NOMO-1 (cell line): ENCODE data around the gene FAM20C.
A peak's percentile ranks its signal among the peaks of the same experiment; 100 is the strongest.

Experiments
- DNase-seq, 2 experiments: peaks; one replicate each; lab custom pipeline; 2025; ENCODE audit not compliant: unreplicated experiment in 2 of 2; lab: John Stamatoyannopoulos, UW

Gene FAM20C

DNA sequence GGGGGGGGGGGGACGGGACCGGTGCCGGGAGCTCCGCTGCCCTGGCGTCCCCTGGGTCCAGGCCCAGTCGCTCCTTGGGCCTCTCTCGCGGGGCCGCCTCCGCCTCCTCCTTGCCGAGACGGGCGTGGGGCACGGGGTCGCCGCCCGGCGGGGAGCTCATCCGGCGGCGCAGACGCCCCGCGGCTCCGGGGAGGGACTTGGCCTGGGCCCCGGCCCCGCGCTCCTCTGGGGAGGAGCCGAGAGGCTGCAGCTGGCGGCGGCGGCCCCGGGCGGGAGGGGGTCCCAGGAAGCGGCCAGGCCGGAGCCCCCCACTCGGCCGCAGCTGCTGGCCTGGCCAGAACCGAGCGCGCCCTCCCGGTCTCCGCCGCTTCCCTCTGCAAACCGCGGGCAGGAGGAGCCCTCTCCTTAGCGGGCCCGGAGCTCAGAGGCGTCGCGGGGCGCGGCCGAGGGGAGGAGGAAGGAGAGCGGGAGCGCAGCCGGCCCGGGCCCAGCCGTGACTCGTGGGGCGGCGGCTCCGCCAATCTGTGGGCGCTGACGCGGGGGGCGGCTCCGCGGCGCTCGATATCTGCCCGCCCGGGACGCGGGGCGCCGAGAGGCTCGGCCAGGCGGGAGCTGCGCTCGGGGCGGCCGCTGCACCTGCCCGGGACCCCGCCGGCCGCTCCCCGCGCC, at the start of gene FAM20C:
Gene FAM20C (plus strand): TSS at position 591 of the 669 bp plus-strand sequence. CDS start 629 bp downstream, outside the sequence.
- DNase-seq = peak; percentile 85 to 91

DNA sequence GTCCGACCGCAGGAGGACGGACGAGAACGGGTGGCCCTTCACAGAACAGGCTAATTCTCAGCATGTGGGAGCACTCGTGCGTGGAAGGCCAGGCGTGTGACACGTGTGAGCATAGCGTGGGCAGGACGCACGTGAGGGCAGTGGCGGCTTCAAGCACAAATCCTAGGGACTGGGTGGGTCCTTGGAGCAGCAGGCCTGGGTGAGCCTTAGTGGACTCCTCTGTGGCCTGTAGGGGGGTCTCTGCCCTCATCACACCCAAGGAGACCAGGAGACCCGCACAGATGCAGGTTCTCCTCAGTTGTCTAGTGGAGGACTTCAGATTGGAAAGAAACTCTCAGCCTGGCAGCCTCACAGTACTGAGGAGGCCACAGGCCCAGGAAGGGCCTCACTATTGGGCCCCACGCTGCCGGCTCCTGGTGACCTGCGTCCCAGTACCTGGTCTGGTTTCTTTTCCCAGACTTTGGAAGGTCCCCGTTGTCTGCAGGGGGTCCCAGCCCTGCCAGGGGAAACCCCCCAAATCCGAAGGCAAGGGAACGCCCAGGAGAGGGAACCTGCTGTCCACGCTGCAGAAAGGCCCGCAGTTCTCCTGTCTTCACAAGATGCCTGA, 49.1 kb upstream of the FAM20C start:
- no peak for DNase-seq

DNA sequence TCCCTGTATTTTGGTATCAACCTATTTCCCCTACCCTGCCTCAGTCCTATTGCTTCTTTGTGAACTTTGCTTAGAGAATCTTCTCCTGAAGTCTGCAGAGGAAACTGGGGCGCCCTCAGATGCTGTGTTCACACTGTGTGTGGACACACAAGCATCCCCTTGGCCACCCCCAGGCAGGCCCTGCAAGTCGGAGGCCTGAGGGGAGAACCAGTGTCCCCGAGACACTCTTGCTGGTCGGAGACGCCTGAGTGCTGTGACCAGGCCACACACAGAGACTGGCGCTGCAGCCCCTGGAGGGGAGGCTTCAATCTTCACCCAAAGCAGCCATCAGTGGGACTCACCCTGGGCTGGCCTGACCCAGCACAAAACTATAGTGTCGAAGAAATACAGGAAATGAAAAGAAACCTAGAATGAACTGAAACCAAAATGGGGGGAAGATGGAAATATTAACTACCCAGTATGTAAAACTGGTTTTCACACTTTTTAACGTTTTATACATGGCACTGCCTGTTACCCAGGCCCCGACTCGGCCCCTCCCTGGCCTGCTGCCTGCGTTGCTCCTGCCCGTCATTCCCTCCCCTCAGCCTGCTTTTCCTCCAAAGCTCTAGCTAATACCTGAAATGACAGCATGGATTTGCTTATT, 48.4 kb upstream of the FAM20C start:
- DNase-seq = peak in 1 of 2 experiments; percentile 34

DNA sequence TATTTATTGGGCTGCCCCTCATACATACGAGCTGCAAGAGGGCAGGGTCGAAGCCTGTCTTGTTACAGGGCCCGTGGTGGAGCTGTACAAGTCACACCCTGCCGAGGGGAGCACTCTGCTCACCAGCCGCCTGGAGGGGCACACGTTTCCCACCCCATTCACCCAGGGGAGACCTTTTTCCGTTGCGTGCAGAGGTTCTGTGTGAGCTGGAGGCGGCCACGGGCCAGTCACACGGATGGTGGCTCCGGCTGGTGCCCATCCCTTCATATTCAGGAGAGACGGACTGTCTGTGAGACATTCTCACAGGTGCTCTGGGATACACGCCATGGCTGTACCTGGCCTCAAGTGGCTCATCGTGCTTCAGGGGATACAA, 47.9 kb upstream of the FAM20C start:
- DNase-seq = no peak

DNA sequence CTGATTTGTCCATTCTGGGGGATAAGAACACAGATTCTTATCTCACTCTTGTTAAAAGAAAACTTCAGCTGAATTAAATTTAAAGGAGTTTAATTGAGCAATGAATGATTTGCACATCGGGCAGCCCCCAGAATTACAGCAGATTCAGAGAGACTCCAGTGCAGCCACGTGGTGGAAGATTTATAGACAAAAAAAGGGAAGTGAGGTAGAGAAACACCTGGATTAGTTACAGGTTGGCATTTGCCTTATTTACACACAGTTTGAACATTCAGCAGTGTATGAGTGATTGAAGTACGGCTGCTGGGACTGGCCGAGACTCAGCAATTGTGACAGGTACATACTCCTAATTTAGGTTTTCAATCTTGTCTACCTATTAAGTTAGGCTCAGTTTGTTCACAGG, 46.5 kb upstream of the FAM20C start:
- DNase-seq = no peak

DNA sequence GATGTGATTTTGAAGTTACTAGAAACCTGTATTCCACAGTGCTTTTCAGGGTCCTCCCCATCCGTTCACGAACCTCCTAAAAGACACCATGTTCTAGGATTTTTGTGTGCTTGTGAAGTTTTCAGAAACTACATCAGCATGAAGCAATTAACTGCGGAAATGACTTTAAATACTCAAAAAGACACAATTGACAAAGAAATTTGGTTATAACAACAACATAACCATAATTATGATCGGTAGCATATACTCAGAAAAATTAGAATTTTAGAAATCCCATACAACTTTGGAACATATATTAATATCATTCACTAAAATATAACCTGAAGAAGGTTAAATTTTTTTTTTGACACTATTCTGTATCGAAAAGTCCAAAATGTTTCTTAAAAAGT, 43.8 kb upstream of the FAM20C start:
- DNase-seq = no peak

DNA sequence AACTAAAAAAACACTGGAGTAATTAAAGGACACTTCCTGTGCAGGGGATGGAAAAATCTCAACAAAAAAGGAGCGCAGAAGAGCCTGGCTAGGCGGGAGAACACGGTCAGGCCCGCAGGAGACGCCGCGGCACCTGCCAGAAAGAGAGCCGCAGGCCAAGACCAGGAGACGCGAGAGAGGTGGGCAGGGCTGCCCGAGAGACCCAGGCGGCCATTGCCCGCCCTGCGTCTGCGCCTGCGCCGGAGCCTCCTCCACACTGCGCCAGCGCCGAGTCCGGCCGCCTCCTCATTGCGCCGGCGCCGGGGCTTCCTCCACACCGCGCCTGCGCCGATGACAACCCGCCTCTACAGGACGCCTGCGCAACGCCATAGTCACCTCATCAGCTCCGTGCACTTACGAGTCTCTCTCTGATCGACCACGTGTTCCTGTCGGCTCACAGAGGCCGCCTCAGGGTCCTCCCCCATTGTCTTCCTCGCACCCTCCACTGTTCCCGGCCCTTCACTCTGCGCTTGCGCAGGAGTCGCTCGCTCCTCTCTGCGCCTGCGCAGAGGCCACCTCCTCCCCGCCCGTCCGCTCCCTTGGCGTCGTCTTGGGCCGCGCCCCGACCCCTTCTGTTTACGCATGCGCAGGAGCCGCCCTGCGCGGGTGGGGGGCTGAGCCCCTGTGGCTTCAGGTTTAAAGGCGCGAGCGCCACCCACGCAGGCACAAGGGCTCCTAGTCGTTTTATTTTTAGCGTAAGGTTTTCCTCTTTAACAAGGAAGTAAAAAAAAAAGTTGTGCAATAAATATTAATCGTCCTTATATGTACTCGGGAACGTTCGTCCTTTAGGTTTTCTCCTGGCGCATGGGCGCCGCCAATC, 43.2 kb upstream of the FAM20C start:
- DNase-seq = peak; percentile 100

DNA sequence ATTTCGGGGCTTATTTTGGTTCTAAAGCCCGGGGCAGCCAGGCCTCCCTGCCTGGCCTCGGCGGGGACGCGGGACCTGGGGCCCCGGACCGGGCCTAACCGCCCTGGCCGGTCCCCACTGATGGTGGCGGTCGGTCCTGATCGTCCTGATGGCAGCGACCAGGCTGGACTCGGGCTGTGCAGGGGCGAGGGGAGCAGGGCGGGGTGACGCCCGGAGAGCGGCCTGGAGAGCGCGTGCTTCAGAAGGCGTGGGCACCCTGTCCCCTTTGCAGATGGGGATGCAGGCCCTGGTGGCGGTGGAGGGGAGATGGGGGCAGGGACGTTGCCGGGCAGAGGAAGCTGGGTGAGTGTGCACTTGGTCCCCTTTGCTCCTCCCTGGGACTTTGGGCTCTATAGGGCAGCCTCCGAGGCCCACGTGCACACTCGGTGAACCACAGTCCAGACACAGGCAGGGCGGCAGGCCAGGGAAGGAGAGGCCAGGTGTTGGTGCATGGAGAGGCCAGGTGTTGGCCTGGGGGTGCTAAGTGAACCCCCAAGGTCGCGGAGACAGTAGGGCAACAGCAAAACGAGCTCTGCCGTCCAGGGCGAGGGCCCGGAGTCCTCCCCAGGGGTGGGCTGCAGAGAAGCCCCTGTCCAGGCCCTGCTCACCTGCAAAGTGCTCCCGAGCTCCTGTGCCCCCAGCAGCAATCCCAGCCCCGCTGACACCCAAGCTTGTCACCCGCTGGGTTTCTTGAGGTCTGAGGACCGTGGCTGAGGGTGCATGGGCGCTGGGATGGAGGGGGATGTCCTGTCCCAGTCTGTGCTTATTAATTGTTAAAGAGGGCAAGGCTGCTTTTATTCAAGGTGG, 42.4 kb upstream of the FAM20C start:
- peak; percentile 72 to 73 for DNase-seq

DNA sequence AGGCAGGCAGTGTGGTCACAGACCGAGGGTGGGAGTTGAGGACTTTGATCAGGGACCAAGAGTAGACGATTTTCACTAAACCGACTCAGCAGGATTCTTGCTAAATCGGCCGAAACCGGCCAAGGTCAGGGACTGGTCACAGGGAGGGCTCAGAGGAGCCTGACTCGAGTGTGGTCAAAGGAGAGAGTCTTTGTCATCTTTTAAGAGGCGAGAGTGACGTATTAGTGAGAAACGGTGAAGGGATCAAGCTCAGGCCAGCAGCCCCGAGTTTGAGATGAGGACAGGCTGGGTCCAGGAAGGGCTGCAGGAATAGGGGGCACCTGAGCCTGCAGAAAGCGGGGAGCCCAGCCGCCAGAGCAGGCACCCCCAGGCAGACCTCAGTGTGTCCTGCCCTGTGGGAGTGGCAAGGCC, 41.6 kb upstream of the FAM20C start:
- peak in 1 of 2 experiments; percentile 22 for DNase-seq

DNA sequence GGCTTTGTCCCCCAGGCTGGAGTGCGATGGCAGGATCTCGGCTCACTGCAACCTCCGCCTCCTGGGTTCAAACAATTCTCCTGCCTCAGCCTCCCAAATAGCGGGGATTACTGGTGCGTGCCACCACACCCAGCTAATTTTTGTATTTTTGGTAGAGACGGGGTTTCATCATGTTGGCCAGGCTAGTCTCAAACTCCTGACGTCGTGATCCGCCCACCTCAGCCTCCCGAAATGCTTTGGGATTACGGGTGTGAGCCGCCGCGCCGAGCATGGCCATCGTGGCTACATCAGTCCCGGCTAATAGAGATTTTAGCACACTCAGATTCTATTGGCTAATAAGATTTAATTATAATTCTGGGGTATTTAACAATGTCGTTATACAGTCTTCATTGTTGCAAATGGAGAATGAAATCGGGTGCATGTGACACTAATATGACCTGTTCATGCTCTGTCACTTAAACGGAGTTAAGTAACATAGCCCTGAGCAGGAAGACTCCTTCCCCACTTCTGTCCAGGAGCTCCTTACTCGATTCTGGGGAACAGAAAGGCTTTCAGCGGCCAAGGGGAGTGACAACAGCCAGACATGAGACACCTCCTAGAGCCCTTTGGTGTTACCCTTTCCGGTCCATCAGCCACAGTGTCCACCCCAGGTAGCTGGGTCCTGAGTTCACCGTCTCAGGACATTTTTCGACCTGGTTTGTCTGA, 40.9 kb upstream of the FAM20C start:
- DNase-seq = no peak

DNA sequence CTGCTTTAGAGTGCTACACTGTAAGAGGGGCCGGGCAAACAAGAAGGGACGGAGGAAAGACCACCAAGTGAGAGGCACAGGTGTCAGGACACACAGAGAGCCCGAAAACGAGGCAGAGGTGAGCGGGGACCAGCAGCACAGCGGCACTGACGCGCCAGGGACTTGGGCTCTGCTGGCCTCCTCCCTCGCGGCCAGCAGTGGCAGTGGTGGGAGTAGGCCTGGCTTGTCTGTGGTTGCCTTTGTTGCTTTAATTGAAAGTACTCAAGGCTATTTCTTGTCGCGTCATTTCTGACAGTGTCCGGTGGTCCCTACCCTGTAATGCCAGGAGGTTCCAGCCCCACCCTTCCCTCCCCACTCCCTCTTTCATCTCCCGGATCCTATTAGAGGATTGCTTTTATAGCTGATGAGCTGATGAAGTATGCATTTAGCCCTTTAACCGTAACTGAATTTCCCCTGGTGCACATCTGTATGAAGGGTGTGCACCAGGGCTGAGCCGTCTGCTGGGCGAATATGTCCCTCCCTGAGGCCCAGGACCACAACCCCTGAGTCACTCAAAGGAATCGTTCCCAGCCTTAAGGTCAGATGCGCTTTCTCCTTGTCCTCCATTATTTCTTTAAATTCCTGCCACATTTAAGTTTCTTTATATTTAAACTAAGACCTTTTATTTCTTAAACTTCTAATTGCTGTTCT, 39.5 kb upstream of the FAM20C start:
- no peak for DNase-seq

DNA sequence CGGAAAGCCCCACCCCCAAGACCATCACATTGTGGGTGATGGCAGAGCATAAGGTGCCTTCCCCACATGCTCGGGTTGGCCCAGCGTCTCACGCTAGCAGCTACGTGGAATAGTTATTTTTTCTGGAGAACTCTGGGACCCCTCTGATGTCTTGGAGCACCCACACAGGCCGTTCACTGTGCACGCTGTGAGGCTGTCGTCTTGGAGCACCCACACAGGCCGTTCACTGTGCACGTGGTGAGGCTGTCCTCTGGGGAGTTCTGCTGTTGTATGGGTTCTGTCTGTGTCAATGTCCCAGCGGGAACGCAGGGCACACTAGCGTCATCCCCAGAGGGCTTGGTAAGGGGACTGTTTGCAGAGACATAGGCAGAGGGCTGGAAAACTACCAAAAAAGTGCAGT, 38.8 kb upstream of the FAM20C start:
- no peak for DNase-seq

DNA sequence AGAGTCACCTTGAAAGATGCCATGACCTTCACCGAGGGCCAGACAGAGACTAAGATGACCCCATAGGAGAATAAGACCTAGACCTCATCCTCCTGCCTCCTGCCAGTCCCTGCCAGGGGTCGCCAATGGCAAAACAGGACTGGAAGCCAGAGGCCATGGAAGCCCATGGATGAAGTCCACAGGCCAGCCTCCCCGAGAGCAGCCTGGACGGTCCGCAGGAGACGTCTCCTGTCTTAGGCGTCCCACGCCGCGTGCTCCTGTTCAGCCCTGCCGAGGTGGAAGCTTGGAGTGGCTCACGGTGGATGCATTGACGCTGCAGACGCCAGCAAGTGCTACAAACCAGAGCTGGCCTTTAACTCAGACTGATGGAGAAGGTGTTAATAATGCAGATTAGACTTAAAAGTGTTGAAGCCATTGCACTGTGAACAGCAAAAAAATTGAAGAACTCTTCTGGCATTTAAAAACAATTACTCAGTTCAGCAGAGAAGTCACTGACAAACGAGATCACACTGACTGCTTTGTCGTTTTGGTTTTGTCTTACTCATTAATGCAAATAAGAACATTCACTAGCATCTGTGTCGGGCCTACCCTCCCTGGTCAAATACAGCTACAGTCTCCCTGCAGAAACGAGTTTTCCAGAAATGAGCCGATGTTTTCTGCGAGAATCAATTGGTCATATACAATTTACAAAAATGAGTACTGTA, 38.1 kb upstream of the FAM20C start:
- DNase-seq = no peak

DNA sequence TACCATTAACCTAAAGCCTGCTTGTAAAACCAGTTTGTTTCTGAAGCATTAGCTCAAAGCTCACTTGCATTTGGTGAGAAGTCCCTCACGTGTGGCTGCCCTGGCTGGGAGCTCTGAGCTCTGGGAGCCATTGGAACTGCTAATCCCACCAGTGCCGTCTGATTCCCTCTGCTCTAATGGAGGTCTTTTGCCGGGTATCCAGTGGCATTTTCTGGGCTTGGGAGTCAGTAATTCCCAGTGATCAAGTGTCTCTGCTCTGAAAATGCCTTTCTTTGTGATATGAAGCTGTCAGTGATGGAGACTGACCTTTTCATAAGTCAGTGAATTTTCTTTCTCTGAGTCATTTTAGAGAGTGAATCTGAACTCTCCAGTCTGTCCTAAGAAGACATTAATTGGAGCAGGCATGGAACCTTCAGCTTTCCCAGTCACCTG, 36.9 kb upstream of the FAM20C start:
- DNase-seq = no peak

DNA sequence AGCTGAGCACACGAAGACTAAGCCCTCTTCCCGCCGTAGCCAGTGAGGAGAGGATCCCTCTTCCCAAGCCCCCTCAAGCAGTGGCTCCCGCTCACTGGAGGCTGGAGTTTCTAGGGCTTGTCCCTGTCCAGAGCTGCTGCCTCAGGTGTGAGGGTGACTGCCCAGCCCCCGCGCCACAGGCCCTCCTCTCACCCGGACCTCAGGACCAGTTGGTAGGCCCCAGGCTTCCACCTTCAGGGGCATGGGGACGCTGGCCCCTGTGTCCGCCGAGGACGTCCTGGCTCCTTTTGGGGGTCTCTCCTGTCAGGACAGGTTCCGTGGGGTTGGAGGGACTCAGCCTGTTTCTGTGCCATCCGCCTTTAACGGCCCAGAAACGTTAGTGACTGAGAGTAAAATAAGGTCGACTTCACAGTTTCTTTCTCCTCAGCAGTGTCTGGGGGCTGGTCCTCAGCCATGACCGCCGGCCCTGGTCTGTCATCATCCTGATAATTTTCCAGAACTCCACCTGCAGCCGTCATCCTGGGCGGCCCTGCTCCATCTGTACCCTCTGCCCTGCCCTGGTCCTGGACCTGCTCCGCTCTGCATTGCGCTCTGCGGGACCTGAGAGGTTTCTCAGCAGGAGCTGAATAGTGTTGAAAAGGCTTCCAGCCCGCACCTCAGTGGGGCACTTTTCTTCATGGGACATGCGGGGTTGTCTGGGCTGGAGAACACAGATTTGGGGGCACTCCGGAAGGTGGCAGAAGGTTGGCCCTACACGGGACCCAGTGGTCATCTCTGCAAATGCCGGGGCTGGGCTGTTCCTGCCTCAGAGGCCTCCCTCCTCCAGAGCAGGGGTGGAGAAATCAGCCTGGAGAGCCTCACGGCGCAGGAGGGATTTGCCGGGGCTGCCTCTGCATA, 36.0 kb upstream of the FAM20C start:
- DNase-seq = no peak

DNA sequence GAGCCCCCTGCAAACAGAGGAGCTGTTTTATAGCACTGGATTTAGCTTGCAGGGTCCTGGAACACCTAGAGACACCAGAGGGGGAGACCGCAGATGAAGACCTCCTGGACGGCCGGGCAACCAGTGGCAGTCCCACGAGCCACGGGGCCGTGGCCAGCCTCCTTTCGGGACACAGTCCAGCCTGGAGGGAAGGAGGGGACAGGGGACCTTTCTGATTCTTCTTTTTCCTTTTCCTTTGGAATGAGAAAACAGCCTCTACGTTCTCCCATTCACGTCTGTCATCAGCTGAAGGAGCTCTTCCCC, 35.4 kb upstream of the FAM20C start:
- no peak for DNase-seq

DNA sequence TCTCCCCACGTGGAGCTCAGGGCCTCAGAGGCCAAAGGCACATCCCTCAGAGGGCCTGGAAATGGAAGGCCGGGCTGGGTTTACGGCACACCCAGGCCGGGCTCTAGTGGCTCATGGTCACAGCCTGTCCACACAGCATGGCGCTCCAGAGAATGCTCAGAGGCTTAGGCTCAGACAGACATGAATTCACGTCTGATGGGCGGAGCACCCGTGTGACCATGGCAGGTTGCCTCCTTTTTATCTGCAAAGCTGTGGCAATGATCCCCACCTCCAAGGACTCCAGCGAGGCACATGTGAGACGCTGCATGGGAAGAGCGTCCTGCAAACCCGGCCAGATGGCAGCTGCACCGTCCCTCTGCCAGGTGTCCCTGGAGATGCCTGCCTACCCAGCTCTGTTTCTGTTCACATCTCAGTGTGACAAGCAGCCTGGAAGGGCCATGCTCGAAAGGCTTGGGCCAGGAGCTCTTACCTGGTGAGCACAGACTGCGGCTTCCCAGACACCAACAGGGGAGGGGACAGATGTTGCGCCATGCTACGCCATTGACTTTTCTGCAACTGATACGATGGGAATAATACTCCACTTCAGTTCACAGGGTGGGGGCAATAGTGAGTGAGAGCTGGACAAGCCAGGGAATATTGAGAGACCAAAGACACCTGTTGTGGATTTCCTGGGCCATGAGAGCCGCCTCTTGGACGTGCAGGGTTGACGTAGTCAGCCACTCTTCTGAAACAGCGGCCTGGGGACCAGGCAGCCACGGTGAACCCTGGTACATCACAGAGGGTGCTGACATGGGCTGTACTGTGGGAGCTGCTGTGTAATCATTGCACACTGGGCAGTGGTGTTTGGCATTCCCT, 34.4 kb upstream of the FAM20C start:
- no peak for DNase-seq
